ENCODE data around the gene LIMCH1.

LIMCH1 gene

GRCh38 chr4:41652971-41653370, 115.0 kb downstream of the LIMCH1 start:
- H3K4me1 ChIP-seq (ENCODE audit: low read length), result peaks cover 6% of the 10 kb centered on the region
- no peak overlapping the region for H3K4me3 ChIP-seq (ENCODE audit: low read length)
- no peak overlapping the region for H3K9ac ChIP-seq (ENCODE audit: low read length)
- H2AFZ ChIP-seq (ENCODE audit: low read depth, low read length), result no peak overlapping the region
- no peaks in the 10 kb centered on the region for H3K9me3 ChIP-seq (ENCODE audit: insufficient read depth, low read length)
- H3K79me2 ChIP-seq (ENCODE audit: low read length), result no peaks in the 10 kb centered on the region
- no peaks in the 10 kb centered on the region for H3K36me3 ChIP-seq (replicated peaks; ENCODE audit: low read depth, low read length)
- H4K20me1 ChIP-seq (ENCODE audit: insufficient read depth, low read length), result no peaks in the 10 kb centered on the region
- H3K27ac ChIP-seq (ENCODE audit: low read length), result no peak overlapping the region
- TF ChIP-seq EZH2phosphoT487 (IDR thresholded peaks at IDR 0.05; ENCODE audit: low read depth), result no peak
- TF ChIP-seq, protein P1, sequence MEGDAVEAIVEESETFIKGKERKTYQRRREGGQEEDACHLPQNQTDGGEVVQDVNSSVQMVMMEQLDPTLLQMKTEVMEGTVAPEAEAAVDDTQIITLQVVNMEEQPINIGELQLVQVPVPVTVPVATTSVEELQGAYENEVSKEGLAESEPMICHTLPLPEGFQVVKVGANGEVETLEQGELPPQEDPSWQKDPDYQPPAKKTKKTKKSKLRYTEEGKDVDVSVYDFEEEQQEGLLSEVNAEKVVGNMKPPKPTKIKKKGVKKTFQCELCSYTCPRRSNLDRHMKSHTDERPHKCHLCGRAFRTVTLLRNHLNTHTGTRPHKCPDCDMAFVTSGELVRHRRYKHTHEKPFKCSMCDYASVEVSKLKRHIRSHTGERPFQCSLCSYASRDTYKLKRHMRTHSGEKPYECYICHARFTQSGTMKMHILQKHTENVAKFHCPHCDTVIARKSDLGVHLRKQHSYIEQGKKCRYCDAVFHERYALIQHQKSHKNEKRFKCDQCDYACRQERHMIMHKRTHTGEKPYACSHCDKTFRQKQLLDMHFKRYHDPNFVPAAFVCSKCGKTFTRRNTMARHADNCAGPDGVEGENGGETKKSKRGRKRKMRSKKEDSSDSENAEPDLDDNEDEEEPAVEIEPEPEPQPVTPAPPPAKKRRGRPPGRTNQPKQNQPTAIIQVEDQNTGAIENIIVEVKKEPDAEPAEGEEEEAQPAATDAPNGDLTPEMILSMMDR (IDR thresholded peaks at IDR 0.05; ENCODE audit: low read depth, low read length), result no peak
- no peak overlapping the region for H3K4me2 ChIP-seq (ENCODE audit: low read length)
- H3K27me3 ChIP-seq (ENCODE audit: low read depth, low read length), result no peaks in the 10 kb centered on the region

DNA sequence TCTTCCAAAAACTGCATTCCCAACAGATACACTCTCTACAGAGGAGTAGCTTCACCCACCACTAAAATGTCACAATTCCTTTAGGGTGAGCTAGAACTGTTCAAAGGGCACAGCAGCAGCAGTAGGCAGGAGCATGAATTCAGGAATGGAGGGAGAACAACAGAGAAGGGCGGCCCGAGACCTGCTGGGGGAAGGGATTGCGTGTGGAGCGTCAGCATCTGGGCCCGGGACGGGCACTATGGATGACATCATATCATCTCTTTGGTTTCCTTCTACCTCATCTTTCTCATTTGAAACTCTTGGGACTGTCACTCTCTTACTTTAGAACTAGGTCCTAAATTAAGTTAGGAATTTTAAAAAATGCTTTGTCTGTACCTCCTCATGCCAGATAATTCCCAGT, 115.6 kb downstream of the LIMCH1 start:
- no peaks in the 10 kb centered on the region for H3K36me3 ChIP-seq (replicated peaks; ENCODE audit: low read depth, low read length)
- no peak overlapping the region for H2AFZ ChIP-seq (ENCODE audit: low read depth, low read length)
- H3K9ac ChIP-seq (ENCODE audit: low read length), result no peak overlapping the region
- no peak overlapping the region for H3K4me2 ChIP-seq (ENCODE audit: low read length)
- no peaks in the 10 kb centered on the region for H3K9me3 ChIP-seq (ENCODE audit: insufficient read depth, low read length)
- H3K27me3 ChIP-seq (ENCODE audit: low read depth, low read length), result no peaks in the 10 kb centered on the region
- H3K4me1 ChIP-seq (ENCODE audit: low read length), result peaks cover 4% of the 10 kb centered on the region; the same call in 1 of the 2 replicates
- no peak for TF ChIP-seq EZH2phosphoT487 (IDR thresholded peaks at IDR 0.05; ENCODE audit: low read depth)
- TF ChIP-seq, protein P1 (IDR thresholded peaks at IDR 0.05; ENCODE audit: low read depth, low read length), result no peak
- H4K20me1 ChIP-seq (ENCODE audit: insufficient read depth, low read length), result no peaks in the 10 kb centered on the region
- no peaks in the 10 kb centered on the region for H3K79me2 ChIP-seq (ENCODE audit: low read length)
- no peak overlapping the region for H3K4me3 ChIP-seq (ENCODE audit: low read length)
- H3K27ac ChIP-seq (ENCODE audit: low read length), result no peak overlapping the region

GRCh38 chr4:41655177-41655576, 117.2 kb downstream of the LIMCH1 start:
- Histone ChIP-seq H3K9me3 (ENCODE audit: insufficient read depth, low read length) (no peaks in the 10 kb centered on the region), H3K4me3 (ENCODE audit: low read length) (no peak overlapping the region), H3K9ac (ENCODE audit: low read length) (no peak overlapping the region), H3K36me3 (replicated peaks; ENCODE audit: low read depth, low read length) (no peaks in the 10 kb centered on the region), H2AFZ (ENCODE audit: low read depth, low read length) (no peak overlapping the region), H4K20me1 (ENCODE audit: insufficient read depth, low read length) (no peaks in the 10 kb centered on the region), H3K4me1 (ENCODE audit: low read length) (peaks cover 6% of the 10 kb centered on the region), H3K27ac (ENCODE audit: low read length) (no peak overlapping the region), H3K27me3 (ENCODE audit: low read depth, low read length) (no peaks in the 10 kb centered on the region), H3K4me2 (ENCODE audit: low read length) (no peak overlapping the region), H3K79me2 (ENCODE audit: low read length) (no peaks in the 10 kb centered on the region)
- TF ChIP-seq EZH2phosphoT487 (IDR thresholded peaks at IDR 0.05; ENCODE audit: low read depth), result no peak
- TF ChIP-seq, protein P1 (IDR thresholded peaks at IDR 0.05; ENCODE audit: low read depth, low read length), result no peak

- no peak overlapping the region for H3K27ac ChIP-seq (ENCODE audit: low read length)
- H3K4me2 ChIP-seq (ENCODE audit: low read length), result no peak overlapping the region
- TF ChIP-seq EZH2phosphoT487 (IDR thresholded peaks at IDR 0.05; ENCODE audit: low read depth), result no peak
- TF ChIP-seq, protein P1 (IDR thresholded peaks at IDR 0.05; ENCODE audit: low read depth, low read length), result no peak
These were observed 118.1 kb downstream of the LIMCH1 start for GRCh38 chr4:41656106-41656505.

More at GRCh38 chr4:41656106-41656505, 118.1 kb downstream of the LIMCH1 start:
- peaks cover 14% of the 10 kb centered on the region for H3K4me1 ChIP-seq (ENCODE audit: low read length)
- no peaks in the 10 kb centered on the region for H3K36me3 ChIP-seq (replicated peaks; ENCODE audit: low read depth, low read length)
- no peaks in the 10 kb centered on the region for H3K27me3 ChIP-seq (ENCODE audit: low read depth, low read length)
- H4K20me1 ChIP-seq (ENCODE audit: insufficient read depth, low read length), result no peaks in the 10 kb centered on the region
- no peak overlapping the region for H3K9ac ChIP-seq (ENCODE audit: low read length)
- H3K79me2 ChIP-seq (ENCODE audit: low read length), result no peaks in the 10 kb centered on the region
- H2AFZ ChIP-seq (ENCODE audit: low read depth, low read length), result no peak overlapping the region
- no peaks in the 10 kb centered on the region for H3K9me3 ChIP-seq (ENCODE audit: insufficient read depth, low read length)
- H3K4me3 ChIP-seq (ENCODE audit: low read length), result no peak overlapping the region
